HCT116 (cell line): ENCODE data around the gene EVI5. TPM values are rescaled to one million over a fixed set of nuclear protein-coding genes. Genes with fewer than 3 reads are reported as not detected.

Experiments
- ATAC-seq: fragments of 200-7000 bp; cut with Tn5 transposase; 2 replicates; pipeline ENCODE4 v1.9.1; 2020; ENCODE audit warnings: mild to moderate bottlenecking, moderate library complexity
- BruUV-seq: library from RNA; stranded (reverse); fragments of 400-500 nt; replicated peaks from 2 replicates; lab custom pipeline; 2021; lab: Mats Ljungman, UMichigan
- CTCF ChIA-PET: fragments of 300-600 bp; sonication (Branson Sonifier 250); formaldehyde crosslinking; loops from one replicate; lab custom pipeline; 2021; ENCODE audit warnings: antibody characterized with exemption; lab: Charles Lee
- POLR2A ChIA-PET: fragments of 300-600, 350-600 bp; sonication (Branson Sonifier 250); formaldehyde crosslinking; loops from one replicate; lab custom pipeline; 2021; ENCODE audit warnings: antibody characterized with exemption; lab: Charles Lee
- RAD21 ChIA-PET, 2 experiments: fragments of 300-600 bp; sonication (Branson Sonifier 250); formaldehyde crosslinking; loops; one replicate each; lab custom pipeline; 2023; ENCODE audit warnings: low total read pairs in 2 of 2; ENCODE audit not compliant: uncharacterized antibody in 2 of 2, unreplicated experiment in 2 of 2, low non-redundant PET in 1 of 2; lab: Charles Lee
- DNase-seq: peaks from one replicate; pipeline ENCODE4 v3.0.0-alpha.2; 2010; ENCODE audit warnings: low read depth, low spot score
- H2AFZ ChIP-seq: fragments of 200-600 bp; shearing (Covaris generic), sonication (generic); 2 replicates; pipeline ENCODE4 v1.6.1; 2017; ENCODE audit warnings: low read depth, mixed run types, mixed read lengths, antibody characterized with exemption, low read length; ENCODE audit not compliant: poor library complexity, severe bottlenecking
- H3K27ac ChIP-seq: 2 replicates; pipeline ENCODE4 v1.5.1; 2012; ENCODE audit warnings: low read depth, low read length
- H3K27me3 ChIP-seq: fragments of 200-600 bp; sonication (generic); 2 replicates; pipeline ENCODE4 v1.6.1; 2016; ENCODE audit warnings: mixed run types, low read length, mixed read lengths; ENCODE audit not compliant: insufficient read depth
- H3K36me3 ChIP-seq, 2 experiments: fragments of 200-500 bp in 1 of 2; fragments of 200-600 bp in 1 of 2; sonication (Bioruptor generic) in 1 of 2; sonication (generic) in 1 of 2; 2 replicates each; pipeline versions ENCODE4 v1.5.1 to v1.6.1; 2014 to 2016; ENCODE audit warnings: low read length in 2 of 2, inconsistent platforms in 1 of 2, mixed read lengths in 1 of 2, mixed run types in 1 of 2; ENCODE audit not compliant: insufficient read depth in 2 of 2, control insufficient read depth in 1 of 2
- H3K4me1 ChIP-seq, 2 experiments: fragments of 200-600 bp in 1 of 2; sonication (generic) in 1 of 2; 2 replicates each; pipeline versions ENCODE4 v1.5.1 to v1.6.1; 2012 to 2017; ENCODE audit warnings: low read length in 2 of 2, inconsistent platforms in 1 of 2, mild to moderate bottlenecking in 1 of 2, mixed read lengths in 1 of 2, mixed run types in 1 of 2, moderate library complexity in 1 of 2; ENCODE audit not compliant: insufficient read depth in 2 of 2, control insufficient read depth in 1 of 2
- H3K4me2 ChIP-seq: fragments of 200-600 bp; sonication (generic); 2 replicates; pipeline ENCODE4 v1.6.1; 2017; ENCODE audit warnings: mixed run types, low read length, mixed read lengths
- H3K4me3 ChIP-seq, 2 experiments: fragments of 200-600 bp in 1 of 2; sonication (generic) in 1 of 2; replicated peaks in 1 of 2; 2 replicates each; pipeline ENCODE4 v1.5.1; 2011 to 2016; ENCODE audit warnings: low read length in 2 of 2, control low read depth in 1 of 2, low read depth in 1 of 2, mild to moderate bottlenecking in 1 of 2, mixed read lengths in 1 of 2, mixed run types in 1 of 2
- H3K79me2 ChIP-seq: fragments of 200-600 bp; sonication (generic); 2 replicates; pipeline ENCODE4 v1.6.1; 2017; ENCODE audit warnings: mild to moderate bottlenecking, mixed run types, low read length, moderate library complexity, mixed read lengths; ENCODE audit not compliant: insufficient read depth
- H3K9ac ChIP-seq: fragments of 200-600 bp; sonication (generic); 2 replicates; pipeline ENCODE4 v1.6.1; 2016; ENCODE audit warnings: low read length, mixed read lengths
- H3K9me2 ChIP-seq: fragments of 200-600 bp; sonication (generic), shearing (Covaris generic); 2 replicates; pipeline ENCODE4 v1.6.1; 2017; ENCODE audit warnings: mixed run types, mild to moderate bottlenecking, moderate library complexity; ENCODE audit not compliant: insufficient read depth
- H3K9me3 ChIP-seq, 2 experiments: fragments of 200-500 bp in 1 of 2; fragments of 200-600 bp in 1 of 2; sonication (Bioruptor generic) in 1 of 2; sonication (generic) in 1 of 2; 2 replicates each; pipeline ENCODE4 v1.6.1; 2014 to 2017; ENCODE audit warnings: low read length in 2 of 2, mixed read lengths in 2 of 2, inconsistent platforms in 1 of 2, low read depth in 1 of 2, mild to moderate bottlenecking in 1 of 2, mixed run types in 1 of 2, moderate library complexity in 1 of 2; ENCODE audit not compliant: control insufficient read depth in 1 of 2, insufficient read depth in 1 of 2
- H4K20me1 ChIP-seq: fragments of 200-600 bp; sonication (generic), shearing (Covaris generic); 2 replicates; pipeline ENCODE4 v1.6.1; 2017; ENCODE audit warnings: mixed run types, mild to moderate bottlenecking, moderate library complexity; ENCODE audit not compliant: insufficient read depth
- ELF1 ChIP-seq: IDR thresholded peaks from 2 replicates; pipeline ENCODE4 v1.6.1; 2012; ENCODE audit warnings: low read depth, borderline replicate concordance
- FOSL1 ChIP-seq: IDR thresholded peaks from 2 replicates; pipeline ENCODE4 v1.6.1; 2012; ENCODE audit warnings: low read depth
- JUND ChIP-seq: IDR thresholded peaks from 2 replicates; pipeline ENCODE4 v1.6.1; 2012
- MAX ChIP-seq: IDR thresholded peaks from 2 replicates; pipeline ENCODE4 v1.6.1; 2012
- REST ChIP-seq: IDR thresholded peaks from 2 replicates; pipeline ENCODE4 v1.6.1; 2012; ENCODE audit warnings: low read depth
- TCF7L2 ChIP-seq: IDR thresholded peaks from 2 replicates; pipeline ENCODE4 v1.7.0; 2011; ENCODE audit warnings: borderline replicate concordance, inconsistent platforms; ENCODE audit not compliant: insufficient read depth, insufficient read length; ENCODE audit errors: extremely low read depth
- ZBTB33 ChIP-seq: IDR thresholded peaks from 2 replicates; pipeline ENCODE4 v1.6.1; 2011; ENCODE audit warnings: mild to moderate bottlenecking, low read length, moderate library complexity; ENCODE audit not compliant: insufficient replicate concordance; ENCODE audit errors: extremely low read depth
- intact Hi-C: fragments of 100-400 bp; cut with micrococcal nuclease; formaldehyde crosslinking; loops from 2 replicates; pipeline ENCODE4 v1.10.0; 2022
- total RNA-seq: library from RNA; stranded (reverse); gene quantifications from one replicate; pipeline ENCODE4 v1.2.1, GENCODE V29; 2021; ENCODE audit not compliant: unreplicated experiment

EVI5 gene
- total RNA-seq, 1 experiment from 2014 or later, result 21.8 TPM

- TF ChIP-seq ELF1 (no peak), JUND (no peak), MAX (no peak), TCF7L2 (no peak), ZBTB33 (no peak), FOSL1 (no peak), REST (no peak)
- Histone ChIP-seq H3K27ac (no peak overlapping the region), H3K9ac (no peak overlapping the region), H3K4me3 (no peak overlapping the region), H3K36me3 (no peaks in the 10 kb centered on the region), H3K9me3 (no peaks in the 10 kb centered on the region), H3K79me2 (no peaks in the 10 kb centered on the region), H3K9me2 (0 out of 2 replicates have a peak, but pooled peaks cover 2% of the 10 kb centered on the region), H3K4me1 (peaks cover 0 to 10% of the 10 kb centered on the region in 2 experiments; a peak in 1 of 4 replicates), H3K4me2 (no peak overlapping the region), H3K27me3 (no peaks in the 10 kb centered on the region), H4K20me1 (no peaks in the 10 kb centered on the region), H2AFZ (no peak overlapping the region)
- intact Hi-C loops, result loop anchor here (5.0 kb wide), 1 partner anchor 819 kb away; no protein-coding TSS in a partner anchor
- ChIA-PET POLR2A (interaction anchor here (1.4 kb wide), 1 partner anchor 15 kb away, joined by 9 read pairs; the partner anchor contains the start of gene RPL5), RAD21 (no interaction called here), CTCF (interaction anchor here (1.3 to 3.8 kb wide), 3 partner anchors 12 to 68 kb away, joined by 3 to 38 read pairs (median 5); no protein-coding TSS in a partner anchor)
- no TSS peak for BruUV-seq
- ATAC-seq, result no peak
- DNase-seq, result no peak
Measured at GRCh38 chr1:92816732-92817131, 31.8 kb upstream of the EVI5 start.
